ENCODE measurements around the gene RASGRF1. TPM values are rescaled to one million over a fixed set of nuclear protein-coding genes. Genes with fewer than 3 reads are reported as not detected.

Gene RASGRF1, protein sequence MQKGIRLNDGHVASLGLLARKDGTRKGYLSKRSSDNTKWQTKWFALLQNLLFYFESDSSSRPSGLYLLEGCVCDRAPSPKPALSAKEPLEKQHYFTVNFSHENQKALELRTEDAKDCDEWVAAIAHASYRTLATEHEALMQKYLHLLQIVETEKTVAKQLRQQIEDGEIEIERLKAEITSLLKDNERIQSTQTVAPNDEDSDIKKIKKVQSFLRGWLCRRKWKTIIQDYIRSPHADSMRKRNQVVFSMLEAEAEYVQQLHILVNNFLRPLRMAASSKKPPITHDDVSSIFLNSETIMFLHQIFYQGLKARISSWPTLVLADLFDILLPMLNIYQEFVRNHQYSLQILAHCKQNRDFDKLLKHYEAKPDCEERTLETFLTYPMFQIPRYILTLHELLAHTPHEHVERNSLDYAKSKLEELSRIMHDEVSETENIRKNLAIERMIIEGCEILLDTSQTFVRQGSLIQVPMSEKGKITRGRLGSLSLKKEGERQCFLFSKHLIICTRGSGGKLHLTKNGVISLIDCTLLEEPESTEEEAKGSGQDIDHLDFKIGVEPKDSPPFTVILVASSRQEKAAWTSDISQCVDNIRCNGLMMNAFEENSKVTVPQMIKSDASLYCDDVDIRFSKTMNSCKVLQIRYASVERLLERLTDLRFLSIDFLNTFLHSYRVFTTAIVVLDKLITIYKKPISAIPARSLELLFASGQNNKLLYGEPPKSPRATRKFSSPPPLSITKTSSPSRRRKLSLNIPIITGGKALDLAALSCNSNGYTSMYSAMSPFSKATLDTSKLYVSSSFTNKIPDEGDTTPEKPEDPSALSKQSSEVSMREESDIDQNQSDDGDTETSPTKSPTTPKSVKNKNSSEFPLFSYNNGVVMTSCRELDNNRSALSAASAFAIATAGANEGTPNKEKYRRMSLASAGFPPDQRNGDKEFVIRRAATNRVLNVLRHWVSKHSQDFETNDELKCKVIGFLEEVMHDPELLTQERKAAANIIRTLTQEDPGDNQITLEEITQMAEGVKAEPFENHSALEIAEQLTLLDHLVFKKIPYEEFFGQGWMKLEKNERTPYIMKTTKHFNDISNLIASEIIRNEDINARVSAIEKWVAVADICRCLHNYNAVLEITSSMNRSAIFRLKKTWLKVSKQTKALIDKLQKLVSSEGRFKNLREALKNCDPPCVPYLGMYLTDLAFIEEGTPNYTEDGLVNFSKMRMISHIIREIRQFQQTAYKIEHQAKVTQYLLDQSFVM (N-terminal part only)
- total RNA-seq (2021; ENCODE audit: unreplicated experiment) (0.59 TPM), Bru-seq, nascent RNA (percentile 19 among the genes with signal in this experiment), BruChase-seq, experiment 1, labeled RNA remaining after a 2-hour chase (percentile 14 among the genes with signal in this experiment), BruChase-seq, experiment 2, labeled RNA remaining after a 6-hour chase (percentile 16 among the genes with signal in this experiment)
- 1.2 TPM for polyA plus RNA-seq (2012; ENCODE audit: insufficient read length)
- long read RNA-seq: 0 reads

DNA sequence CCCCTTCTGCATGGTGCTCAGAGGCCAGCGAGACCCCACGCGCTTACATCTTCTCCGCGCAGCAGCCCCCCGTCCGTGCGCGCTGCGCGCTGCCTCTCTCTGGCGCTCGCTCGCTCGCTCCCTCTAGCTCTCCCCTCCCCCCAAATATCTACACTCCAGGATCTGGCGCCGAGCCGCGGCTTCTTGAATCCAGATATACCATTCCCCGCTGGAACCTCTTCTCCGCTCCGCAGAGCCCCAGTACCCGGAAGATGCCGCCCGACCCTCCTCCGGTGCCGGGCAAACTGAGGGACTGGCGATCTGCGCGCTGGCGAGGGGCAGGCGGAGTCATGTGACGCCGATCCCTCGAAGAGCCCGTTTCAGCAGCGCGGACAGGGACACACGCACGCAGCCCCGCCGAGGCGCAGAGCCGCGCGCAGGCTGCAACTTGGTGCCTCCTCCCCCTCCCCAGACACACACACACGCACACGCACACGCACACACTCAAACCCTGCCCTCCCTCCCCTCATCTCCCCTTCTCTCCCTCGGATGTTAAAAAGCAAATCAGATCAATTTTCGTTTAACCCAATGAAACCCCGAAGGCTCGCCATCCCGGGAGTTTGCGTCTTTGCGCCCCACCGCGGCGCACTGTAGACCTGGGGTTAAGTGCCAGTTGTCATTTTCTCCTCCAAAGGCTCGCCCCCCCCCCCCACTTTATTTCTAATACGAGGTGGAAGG lies at the start of gene RASGRF1:
Gene RASGRF1 (minus strand): TSS at position 294 of the 717 bp plus-strand sequence. CDS start 282 bp downstream, at position 12.
- Histone ChIP-seq H3K27me3 (ENCODE audit: control insufficient read depth, insufficient read depth, low read length) (peaks cover 11% of the 10 kb centered on the region), H3K36me3 (ENCODE audit: control insufficient read depth, insufficient read depth, low read length) (no peaks in the 10 kb centered on the region), H3K4me1 (ENCODE audit: control insufficient read depth, insufficient read depth, low read length) (peaks cover 11% of the 10 kb centered on the region), H3K9me3 (ENCODE audit: control insufficient read depth, insufficient read depth, low read depth, low read length) (no peaks in the 10 kb centered on the region), H3K4me3 (ENCODE audit: low read depth in 2 of 2, low read length in 2 of 2) (peak within 1 kb of the TSS; percentile 35 to 44), H3K27ac (ENCODE audit: low read length) (no peak within 1 kb of the TSS)
- POLR2A ChIA-PET: no interaction called here
- TF ChIP-seq SIN3A (IDR thresholded peaks at IDR 0.05; ENCODE audit: borderline replicate concordance, insufficient read depth, low read depth, low read length) (no peak), POLR2AphosphoS5 (IDR thresholded peaks at IDR 0.05; ENCODE audit: low read depth, low read length) (no peak), TCF7L2 (IDR thresholded peaks at IDR 0.05; ENCODE audit: low read depth, low read length) (no peak)
- TF ChIP-seq, protein P1, sequence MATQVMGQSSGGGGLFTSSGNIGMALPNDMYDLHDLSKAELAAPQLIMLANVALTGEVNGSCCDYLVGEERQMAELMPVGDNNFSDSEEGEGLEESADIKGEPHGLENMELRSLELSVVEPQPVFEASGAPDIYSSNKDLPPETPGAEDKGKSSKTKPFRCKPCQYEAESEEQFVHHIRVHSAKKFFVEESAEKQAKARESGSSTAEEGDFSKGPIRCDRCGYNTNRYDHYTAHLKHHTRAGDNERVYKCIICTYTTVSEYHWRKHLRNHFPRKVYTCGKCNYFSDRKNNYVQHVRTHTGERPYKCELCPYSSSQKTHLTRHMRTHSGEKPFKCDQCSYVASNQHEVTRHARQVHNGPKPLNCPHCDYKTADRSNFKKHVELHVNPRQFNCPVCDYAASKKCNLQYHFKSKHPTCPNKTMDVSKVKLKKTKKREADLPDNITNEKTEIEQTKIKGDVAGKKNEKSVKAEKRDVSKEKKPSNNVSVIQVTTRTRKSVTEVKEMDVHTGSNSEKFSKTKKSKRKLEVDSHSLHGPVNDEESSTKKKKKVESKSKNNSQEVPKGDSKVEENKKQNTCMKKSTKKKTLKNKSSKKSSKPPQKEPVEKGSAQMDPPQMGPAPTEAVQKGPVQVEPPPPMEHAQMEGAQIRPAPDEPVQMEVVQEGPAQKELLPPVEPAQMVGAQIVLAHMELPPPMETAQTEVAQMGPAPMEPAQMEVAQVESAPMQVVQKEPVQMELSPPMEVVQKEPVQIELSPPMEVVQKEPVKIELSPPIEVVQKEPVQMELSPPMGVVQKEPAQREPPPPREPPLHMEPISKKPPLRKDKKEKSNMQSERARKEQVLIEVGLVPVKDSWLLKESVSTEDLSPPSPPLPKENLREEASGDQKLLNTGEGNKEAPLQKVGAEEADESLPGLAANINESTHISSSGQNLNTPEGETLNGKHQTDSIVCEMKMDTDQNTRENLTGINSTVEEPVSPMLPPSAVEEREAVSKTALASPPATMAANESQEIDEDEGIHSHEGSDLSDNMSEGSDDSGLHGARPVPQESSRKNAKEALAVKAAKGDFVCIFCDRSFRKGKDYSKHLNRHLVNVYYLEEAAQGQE (IDR thresholded peaks at IDR 0.05; ENCODE audit: insufficient read depth in 1 of 2, low read depth in 2 of 2, low read length in 1 of 2): no peak
- TF ChIP-seq, protein P2, sequence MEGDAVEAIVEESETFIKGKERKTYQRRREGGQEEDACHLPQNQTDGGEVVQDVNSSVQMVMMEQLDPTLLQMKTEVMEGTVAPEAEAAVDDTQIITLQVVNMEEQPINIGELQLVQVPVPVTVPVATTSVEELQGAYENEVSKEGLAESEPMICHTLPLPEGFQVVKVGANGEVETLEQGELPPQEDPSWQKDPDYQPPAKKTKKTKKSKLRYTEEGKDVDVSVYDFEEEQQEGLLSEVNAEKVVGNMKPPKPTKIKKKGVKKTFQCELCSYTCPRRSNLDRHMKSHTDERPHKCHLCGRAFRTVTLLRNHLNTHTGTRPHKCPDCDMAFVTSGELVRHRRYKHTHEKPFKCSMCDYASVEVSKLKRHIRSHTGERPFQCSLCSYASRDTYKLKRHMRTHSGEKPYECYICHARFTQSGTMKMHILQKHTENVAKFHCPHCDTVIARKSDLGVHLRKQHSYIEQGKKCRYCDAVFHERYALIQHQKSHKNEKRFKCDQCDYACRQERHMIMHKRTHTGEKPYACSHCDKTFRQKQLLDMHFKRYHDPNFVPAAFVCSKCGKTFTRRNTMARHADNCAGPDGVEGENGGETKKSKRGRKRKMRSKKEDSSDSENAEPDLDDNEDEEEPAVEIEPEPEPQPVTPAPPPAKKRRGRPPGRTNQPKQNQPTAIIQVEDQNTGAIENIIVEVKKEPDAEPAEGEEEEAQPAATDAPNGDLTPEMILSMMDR (IDR thresholded peaks at IDR 0.05): no peak
- CTCF ChIA-PET: interaction anchor here (0.6 to 0.7 kb wide), 3 partner anchors 37 to 138 kb away, joined by 4 to 11 read pairs (median 7); no protein-coding TSS in a partner anchor
- intact Hi-C loops (cut with micrococcal nuclease; ENCODE audit: unreplicated experiment) (no loop called here), in situ Hi-C loops (cut with HindIII; ENCODE audit: low pct_unique_long_range_greater_than_20kb, low sequenced_read_pairs) (no loop called here)
- ATAC-seq: no peak
- no TSS peak for BruUV-seq (replicated peaks)
- DNase-seq (ENCODE audit: low read depth, low spot score): no peak

All from Panc1 (cell line).